Vein endothelial cell (primary cell): ENCODE data around the gene UPK1B. TPM values are rescaled to one million over a fixed set of nuclear protein-coding genes. Genes with fewer than 3 reads are reported as not detected.

Experiments
- total RNA-seq: library from RNA; depleted of rRNA; stranded (reverse); fragments of >200 nt; gene quantifications from 2 replicates; pipeline ENCODE4 v1.2.3, GENCODE V29; 2012

UPK1B gene
- total RNA-seq: not detected in 2 replicates

GRCh38 chr3:119173325-119173724 is at the start of gene UPK1B:
Gene UPK1B (plus strand): TSS chr3:119173598. CDS start chr3:119186742, 13,144 bp downstream.

DNA sequence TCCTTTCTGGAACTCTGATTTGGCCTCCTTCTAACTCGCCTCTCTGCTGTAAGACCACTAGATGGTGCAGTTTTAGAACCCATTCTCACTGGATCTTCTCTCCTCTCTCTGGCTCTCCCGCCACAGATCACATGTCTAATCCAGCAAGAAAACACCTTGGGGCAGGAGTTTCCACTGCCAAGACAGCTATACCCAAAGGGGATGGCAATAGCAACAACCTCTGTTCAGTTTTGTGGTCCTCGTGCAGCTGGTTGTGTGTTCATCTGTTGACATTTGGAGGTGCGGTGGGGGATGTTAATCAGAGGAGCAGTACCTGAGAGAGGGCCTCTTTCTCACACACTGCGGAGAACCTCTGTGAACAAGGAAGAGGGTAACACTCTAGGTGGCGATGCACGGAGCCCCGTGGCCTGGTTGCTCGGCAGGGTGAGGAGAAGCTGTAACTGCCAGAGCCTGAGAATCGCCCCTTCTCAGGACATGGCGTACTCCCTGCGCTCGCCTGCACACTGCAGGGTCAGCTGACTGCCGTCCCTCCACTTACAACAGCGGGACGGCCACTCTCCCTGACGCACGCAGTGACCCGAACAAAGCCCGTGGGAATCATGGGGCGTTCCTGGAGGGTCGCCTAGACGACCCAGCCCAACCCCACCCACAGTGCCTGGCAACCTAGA is 27.8 kb upstream of the UPK1B start, which contains the start of gene TEX55:
TEX55 (plus strand) TSS at position 666 of the 668 bp plus-strand sequence. CDS start 25 bp downstream, outside the sequence.

GRCh38 chr3:119240591-119241434 is 67.4 kb downstream of the UPK1B start, which contains the start of gene B4GALT4:
Gene B4GALT4 (minus strand): TSS chr3:119240878. CDS start chr3:119230099, 10,779 bp downstream.

Other genes starting within 250 kb of the UPK1B start
- 0.29 TPM in 1 of 2 replicates, not detected in the other for gene IGSF11, start 138.8 kb upstream of the UPK1B start, total RNA-seq
- gene TEX55, start 27.4 kb upstream of the UPK1B start, total RNA-seq: not detected in 2 replicates
- gene B4GALT4, start 67.3 kb downstream of the UPK1B start, total RNA-seq: 3.3 and 4.0 TPM in 2 replicates
- 63.7 and 74.6 TPM in 2 replicates for gene ARHGAP31, start 120.8 kb downstream of the UPK1B start, total RNA-seq